Measurements from ENCODE around the gene SAMD4B. TPM values are rescaled to one million over a fixed set of nuclear protein-coding genes. Genes with fewer than 3 reads are reported as not detected.

The SAMD4B gene
- total and polyA plus RNA-seq, 9 of the 15 experiments (the other 6 are each of a cell fraction or from before 2014, with no cell fraction given), result 3.4 to 90.5 (median 38.0) TPM

DNA sequence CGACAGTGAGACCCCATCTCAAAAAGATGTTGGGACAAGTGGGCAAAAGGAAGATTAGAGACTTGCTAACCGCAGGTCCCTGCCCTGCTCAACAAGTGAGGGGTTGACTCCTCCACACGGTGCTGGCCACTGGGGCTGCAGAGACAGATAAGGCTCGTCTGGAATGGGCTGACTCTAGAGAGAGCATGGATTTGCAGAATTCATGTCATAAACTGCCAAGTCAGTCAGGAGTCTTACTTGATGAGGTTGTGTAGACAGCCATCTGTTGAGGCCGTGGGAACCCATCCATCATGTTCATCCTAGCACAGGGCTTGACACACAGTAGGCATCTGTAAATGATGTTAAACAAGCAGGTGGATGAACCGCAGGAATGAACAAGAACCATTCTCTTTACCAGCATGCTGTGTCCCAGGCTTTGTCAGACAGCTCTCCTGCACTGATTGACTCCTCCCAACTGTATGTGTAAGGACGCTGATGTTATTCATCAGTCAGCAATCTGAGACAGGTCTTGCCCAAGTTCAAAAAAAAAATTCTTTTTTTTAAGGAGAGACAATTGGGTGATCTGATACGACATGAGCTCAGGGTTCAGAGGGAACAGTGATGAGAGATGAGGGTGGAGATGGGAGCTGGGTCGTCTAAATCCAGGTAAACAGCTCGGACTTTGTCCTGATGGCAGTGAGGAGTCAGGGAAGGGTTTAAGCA is 39.8 kb downstream of the SAMD4B start (continued):
- TF ChIP-seq RBM15 (IDR thresholded peaks at IDR 0.05; ENCODE audit: insufficient read depth, low read length) (no peak), ZFP1 (CRISPR knock-in tag; IDR thresholded peaks at IDR 0.05) (no peak), HDAC3 (IDR thresholded peaks at IDR 0.05; ENCODE audit: borderline replicate concordance, partially characterized antibody) (peak; percentile 81), NELFE (IDR thresholded peaks at IDR 0.05; ENCODE audit: insufficient read depth, insufficient read length) (no peak), CHD7 (IDR thresholded peaks at IDR 0.05; ENCODE audit: low read depth, low read length) (no peak), CXXC5 (CRISPR knock-in tag; IDR thresholded peaks at IDR 0.05) (peak; percentile 76), FOXO4 (CRISPR knock-in tag; IDR thresholded peaks at IDR 0.05) (no peak), CCNT2 (IDR thresholded peaks at IDR 0.05; ENCODE audit: borderline replicate concordance, extremely low read depth, insufficient read length, low read depth, low read length) (no peak), MNT (conservative IDR thresholded peaks at IDR 0.05) (peak in 1 of 2 experiments; percentile 72; a peak in 2 of 4 replicates), MCM5 (IDR thresholded peaks at IDR 0.05; ENCODE audit: low read depth) (no peak)
- TF ChIP-seq, protein P1, sequence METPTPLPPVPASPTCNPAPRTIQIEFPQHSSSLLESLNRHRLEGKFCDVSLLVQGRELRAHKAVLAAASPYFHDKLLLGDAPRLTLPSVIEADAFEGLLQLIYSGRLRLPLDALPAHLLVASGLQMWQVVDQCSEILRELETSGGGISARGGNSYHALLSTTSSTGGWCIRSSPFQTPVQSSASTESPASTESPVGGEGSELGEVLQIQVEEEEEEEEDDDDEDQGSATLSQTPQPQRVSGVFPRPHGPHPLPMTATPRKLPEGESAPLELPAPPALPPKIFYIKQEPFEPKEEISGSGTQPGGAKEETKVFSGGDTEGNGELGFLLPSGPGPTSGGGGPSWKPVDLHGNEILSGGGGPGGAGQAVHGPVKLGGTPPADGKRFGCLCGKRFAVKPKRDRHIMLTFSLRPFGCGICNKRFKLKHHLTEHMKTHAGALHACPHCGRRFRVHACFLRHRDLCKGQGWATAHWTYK (CRISPR knock-in tag; IDR thresholded peaks at IDR 0.05), result peak; percentile 85

All from K562 (cell line).